ENCODE data around the gene NUP214. TPM values are rescaled to one million over a fixed set of nuclear protein-coding genes. Genes with fewer than 3 reads are reported as not detected.

NUP214 gene
- total RNA-seq, 1 experiment from 2014 or later: 34.9 TPM

GRCh38 chr9:131193051-131193450 is 67.7 kb downstream of the NUP214 start:
- no peaks in the 10 kb centered on the region for H3K9me3 ChIP-seq (ENCODE audit: control insufficient read depth, insufficient read depth, low read depth, low read length)
- no peak overlapping the region for H3K27ac ChIP-seq (ENCODE audit: low read length)
- ChIA-PET CTCF (no interaction called here), POLR2A (no interaction called here)
- no peak overlapping the region for H3K4me3 ChIP-seq (ENCODE audit: low read depth in 2 of 2, low read length in 2 of 2)
- ATAC-seq (no peak), DNase-seq (ENCODE audit: low read depth, low spot score) (no peak)
- H3K36me3 ChIP-seq (ENCODE audit: control insufficient read depth, insufficient read depth, low read length): peaks cover 6% of the 10 kb centered on the region
- intact Hi-C loops (cut with micrococcal nuclease; ENCODE audit: unreplicated experiment) (no loop called here), in situ Hi-C loops (cut with HindIII; ENCODE audit: low pct_unique_long_range_greater_than_20kb, low sequenced_read_pairs) (no loop called here)
- BruUV-seq (replicated peaks): no TSS peak
- TF ChIP-seq CTCF (IDR thresholded peaks at IDR 0.05) (no peak), REST (IDR thresholded peaks at IDR 0.05; ENCODE audit: insufficient read depth in 1 of 2, low read depth in 2 of 2, low read length in 1 of 2) (no peak), TCF7L2 (IDR thresholded peaks at IDR 0.05; ENCODE audit: low read depth, low read length) (no peak), POLR2AphosphoS5 (IDR thresholded peaks at IDR 0.05; ENCODE audit: low read depth, low read length) (no peak), SIN3A (IDR thresholded peaks at IDR 0.05; ENCODE audit: borderline replicate concordance, insufficient read depth, low read depth, low read length) (no peak)
- no peaks in the 10 kb centered on the region for H3K27me3 ChIP-seq (ENCODE audit: control insufficient read depth, insufficient read depth, low read length)
- H3K4me1 ChIP-seq (ENCODE audit: control insufficient read depth, insufficient read depth, low read length): no peaks in the 10 kb centered on the region

- Histone ChIP-seq H3K9me3 (ENCODE audit: control insufficient read depth, insufficient read depth, low read depth, low read length) (no peaks in the 10 kb centered on the region), H3K4me3 (ENCODE audit: low read depth in 2 of 2, low read length in 2 of 2) (no peak overlapping the region), H3K27me3 (ENCODE audit: control insufficient read depth, insufficient read depth, low read length) (no peaks in the 10 kb centered on the region), H3K4me1 (ENCODE audit: control insufficient read depth, insufficient read depth, low read length) (no peaks in the 10 kb centered on the region), H3K36me3 (ENCODE audit: control insufficient read depth, insufficient read depth, low read length) (peaks cover 7% of the 10 kb centered on the region), H3K27ac (ENCODE audit: low read length) (no peak overlapping the region)
- in situ Hi-C loops (cut with HindIII; ENCODE audit: low pct_unique_long_range_greater_than_20kb, low sequenced_read_pairs) (no loop called here), intact Hi-C loops (cut with micrococcal nuclease; ENCODE audit: unreplicated experiment) (no loop called here)
- TF ChIP-seq REST (IDR thresholded peaks at IDR 0.05; ENCODE audit: insufficient read depth in 1 of 2, low read depth in 2 of 2, low read length in 1 of 2): no peak
- TF ChIP-seq SIN3A (IDR thresholded peaks at IDR 0.05; ENCODE audit: borderline replicate concordance, insufficient read depth, low read depth, low read length): no peak
- no peak for TF ChIP-seq TCF7L2 (IDR thresholded peaks at IDR 0.05; ENCODE audit: low read depth, low read length)
- no peak for TF ChIP-seq POLR2AphosphoS5 (IDR thresholded peaks at IDR 0.05; ENCODE audit: low read depth, low read length)
- no peak for TF ChIP-seq CTCF (IDR thresholded peaks at IDR 0.05)
- DNase-seq (ENCODE audit: low read depth, low spot score) (no peak), ATAC-seq (no peak)
- CTCF ChIA-PET: no interaction called here
- BruUV-seq (replicated peaks): no TSS peak
- POLR2A ChIA-PET: no interaction called here
Measured at GRCh38 chr9:131194762-131195161, 69.4 kb downstream of the NUP214 start.

All from Panc1 (cell line).